HEK293 (cell line): ENCODE data around the gene CNTN4.

Experiments used
- CTCF ChIA-PET: fragments of 350-600 bp; formaldehyde crosslinking; extraction: SDS; loops from one replicate; lab custom pipeline; 2021; ENCODE audit warnings: antibody characterized with exemption; lab: Yijun Ruan, JAX
- POLR2A ChIA-PET: fragments of 300-600 bp; formaldehyde crosslinking; extraction: SDS; loops from one replicate; lab custom pipeline; 2020; ENCODE audit warnings: antibody characterized with exemption, inconsistent platforms; lab: Yijun Ruan, JAX
- H3K27ac ChIP-seq: fragments of 200-500 bp; sonication (Bioruptor generic); 2 replicates; pipeline ENCODE4 v1.5.1; 2014; ENCODE audit warnings: low read depth, low read length, control low read depth, inconsistent platforms; ENCODE audit errors: extremely low read depth
- H3K36me3 ChIP-seq, 2 experiments: fragments of 200-500 bp in 1 of 2; sonication (Bioruptor generic) in 1 of 2; 1 replicate in 1 of 2; 2 replicates in 1 of 2; pipeline ENCODE4 v1.5.1; 2014 to 2017; ENCODE audit warnings: inconsistent platforms in 2 of 2, low read length in 2 of 2; ENCODE audit not compliant: control insufficient read depth in 2 of 2, insufficient read depth in 1 of 2
- H3K4me1 ChIP-seq: fragments of 200-500 bp; sonication (Bioruptor generic); 2 replicates; pipeline ENCODE4 v1.5.1; 2014; ENCODE audit warnings: mild to moderate bottlenecking, low read length, inconsistent platforms; ENCODE audit not compliant: control insufficient read depth, insufficient read depth
- H3K4me3 ChIP-seq: 2 replicates; pipeline ENCODE4 v1.5.1; 2011; ENCODE audit warnings: low read depth, mild to moderate bottlenecking, control low read depth, low read length, moderate library complexity
- H3K9me3 ChIP-seq: fragments of 200-500 bp; sonication (Bioruptor generic); 2 replicates; pipeline ENCODE4 v1.5.1; 2014; ENCODE audit warnings: low read depth, low read length, inconsistent platforms; ENCODE audit not compliant: control insufficient read depth, insufficient read depth
- GLI2 ChIP-seq: fragments of 450-650 bp; formaldehyde crosslinking; IDR thresholded peaks from 2 replicates; pipeline ENCODE4; 2017; ENCODE audit warnings: missing biosample characterization, missing genetic modification characterization, low read depth, borderline replicate concordance
- MEIS1 ChIP-seq: sonication (generic); formaldehyde crosslinking; IDR thresholded peaks from 2 replicates; pipeline ENCODE4 v1.8.1; 2022; ENCODE audit warnings: missing genetic modification reagents, mild to moderate bottlenecking, borderline replicate concordance
- RBAK ChIP-seq: fragments of 450-650 bp; formaldehyde crosslinking; IDR thresholded peaks from 2 replicates; pipeline ENCODE4 v1.5.1; 2016; ENCODE audit warnings: missing biosample characterization, missing genetic modification characterization
- YY2 ChIP-seq: fragments of 450-650 bp; formaldehyde crosslinking; IDR thresholded peaks from 2 replicates; pipeline ENCODE4 v1.5.1; 2016; ENCODE audit warnings: missing biosample characterization, missing genetic modification characterization
- ZBTB1 ChIP-seq: fragments of 450-650 bp; formaldehyde crosslinking; IDR thresholded peaks from 2 replicates; pipeline ENCODE4 v1.5.1; 2016; ENCODE audit warnings: missing biosample characterization, missing genetic modification characterization
- ZBTB21 ChIP-seq: fragments of 450-650 bp; formaldehyde crosslinking; IDR thresholded peaks from 2 replicates; pipeline ENCODE4 v1.5.1; 2017; ENCODE audit warnings: missing biosample characterization, missing genetic modification characterization
- ZNF211 ChIP-seq: fragments of 450-650 bp; formaldehyde crosslinking; IDR thresholded peaks from 2 replicates; pipeline ENCODE4 v1.5.1; 2016; ENCODE audit warnings: low read depth, missing biosample characterization, missing genetic modification characterization
- ZNF214 ChIP-seq: fragments of 450-650 bp; formaldehyde crosslinking; IDR thresholded peaks from 2 replicates; pipeline ENCODE4 v1.5.1; 2017; ENCODE audit warnings: missing biosample characterization, mild to moderate bottlenecking, missing genetic modification characterization, borderline replicate concordance
- ZNF23 ChIP-seq: fragments of 450-650 bp; formaldehyde crosslinking; IDR thresholded peaks from 2 replicates; pipeline ENCODE4 v1.5.1; 2016; ENCODE audit warnings: missing biosample characterization, missing genetic modification characterization, borderline replicate concordance
- ZNF274 ChIP-seq, 2 experiments: fragments of 200-500 bp in 1 of 2; fragments of 450-650 bp in 1 of 2; sonication (Bioruptor generic) in 1 of 2; formaldehyde crosslinking in 1 of 2; IDR thresholded peaks; 2 replicates each; pipeline versions ENCODE4 v1.5.1 to v1.6.1; 2014 to 2016; ENCODE audit warnings: borderline replicate concordance in 1 of 2, inconsistent platforms in 1 of 2, low read length in 1 of 2, missing biosample characterization in 1 of 2, missing genetic modification characterization in 1 of 2
- ZNF341 ChIP-seq: fragments of 450-650 bp; formaldehyde crosslinking; IDR thresholded peaks from 2 replicates; pipeline ENCODE4; 2016; ENCODE audit warnings: low read depth, missing biosample characterization, missing genetic modification characterization
- ZNF426 ChIP-seq: fragments of 450-650 bp; formaldehyde crosslinking; IDR thresholded peaks from 2 replicates; pipeline ENCODE4 v1.5.1; 2017; ENCODE audit warnings: missing biosample characterization, missing genetic modification characterization, mild to moderate bottlenecking, inconsistent platforms, moderate library complexity
- ZNF521 ChIP-seq: fragments of 450-650 bp; formaldehyde crosslinking; IDR thresholded peaks from 2 replicates; pipeline ENCODE4 v1.5.1; 2017; ENCODE audit warnings: missing biosample characterization, mild to moderate bottlenecking, missing genetic modification characterization
- ZNF629 ChIP-seq: fragments of 450-650 bp; formaldehyde crosslinking; IDR thresholded peaks from 2 replicates; pipeline ENCODE4 v1.5.1; 2017; ENCODE audit warnings: missing biosample characterization, missing genetic modification characterization
- ZNF654 ChIP-seq: fragments of 450-650 bp; formaldehyde crosslinking; IDR thresholded peaks from 2 replicates; pipeline ENCODE4 v1.5.1; 2016; ENCODE audit warnings: low read depth, missing biosample characterization, missing genetic modification characterization
- ZSCAN16 ChIP-seq: fragments of 450-650 bp; formaldehyde crosslinking; IDR thresholded peaks from 2 replicates; pipeline ENCODE4 v1.5.1; 2016; ENCODE audit warnings: missing biosample characterization, missing genetic modification characterization
- ZSCAN30 ChIP-seq: fragments of 450-650 bp; IDR thresholded peaks from 2 replicates; pipeline ENCODE4 v1.5.1; 2018; ENCODE audit warnings: missing biosample characterization, mild to moderate bottlenecking, missing genetic modification characterization, moderate library complexity
- TF ChIP-seq, protein P1 (sequence below): fragments of 450-650 bp; formaldehyde crosslinking; IDR thresholded peaks from 2 replicates; pipeline ENCODE4 v1.5.1; 2016; ENCODE audit warnings: missing biosample characterization, missing genetic modification characterization
- TF ChIP-seq, protein P2 (sequence below): fragments of 450-650 bp; IDR thresholded peaks from 2 replicates; pipeline ENCODE4 v1.5.1; 2018; ENCODE audit warnings: missing biosample characterization, mild to moderate bottlenecking, missing genetic modification characterization
- TF ChIP-seq, protein P3 (sequence below): fragments of 450-650 bp; formaldehyde crosslinking; IDR thresholded peaks from 2 replicates; pipeline ENCODE4 v1.5.1; 2016; ENCODE audit warnings: missing biosample characterization, missing genetic modification characterization, low read depth
- TF ChIP-seq, protein P4 (sequence below): fragments of 450-650 bp; formaldehyde crosslinking; IDR thresholded peaks from 2 replicates; pipeline ENCODE4 v1.5.1; 2016; ENCODE audit warnings: missing biosample characterization, missing genetic modification characterization
- TF ChIP-seq, protein P5 (sequence below): fragments of 450-650 bp; formaldehyde crosslinking; IDR thresholded peaks from 2 replicates; pipeline ENCODE4 v1.5.1; 2016; ENCODE audit warnings: missing biosample characterization, missing genetic modification characterization

Gene CNTN4

DNA sequence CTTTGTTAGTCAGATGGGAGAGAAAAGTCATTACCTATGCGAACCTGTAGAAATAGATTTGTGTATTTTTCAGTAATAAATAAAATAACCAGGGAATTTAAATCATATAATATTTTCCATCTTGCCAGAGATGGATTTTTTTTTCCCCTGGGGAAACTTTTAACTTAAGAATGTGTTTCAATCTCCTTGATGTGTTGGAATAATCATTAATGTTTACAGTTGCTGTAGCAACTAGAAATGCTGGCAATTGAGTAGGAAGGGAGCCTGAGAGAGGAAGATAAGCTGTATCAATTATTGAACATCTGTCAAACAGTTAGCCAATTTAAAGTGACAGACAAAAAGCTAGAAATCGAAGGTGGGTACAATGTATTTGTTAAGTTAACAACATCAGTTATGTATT lies 752.0 kb downstream of the CNTN4 start:
- H3K4me3 ChIP-seq, result no peak overlapping the region
- H3K27ac ChIP-seq, result no peak overlapping the region
- ChIA-PET CTCF (interaction anchor here (0.7 kb wide), 1 partner anchor 11 kb away, joined by 3 read pairs; no protein-coding TSS in a partner anchor), POLR2A (no interaction called here)
- no peak for TF ChIP-seq ZNF341 (tag by site-specific recombination)
- no peak for TF ChIP-seq ZBTB21 (tag by site-specific recombination)
- no peak for TF ChIP-seq ZNF426 (tag by site-specific recombination)
- no peak for TF ChIP-seq RBAK (tag by site-specific recombination)
- TF ChIP-seq, protein P1, sequence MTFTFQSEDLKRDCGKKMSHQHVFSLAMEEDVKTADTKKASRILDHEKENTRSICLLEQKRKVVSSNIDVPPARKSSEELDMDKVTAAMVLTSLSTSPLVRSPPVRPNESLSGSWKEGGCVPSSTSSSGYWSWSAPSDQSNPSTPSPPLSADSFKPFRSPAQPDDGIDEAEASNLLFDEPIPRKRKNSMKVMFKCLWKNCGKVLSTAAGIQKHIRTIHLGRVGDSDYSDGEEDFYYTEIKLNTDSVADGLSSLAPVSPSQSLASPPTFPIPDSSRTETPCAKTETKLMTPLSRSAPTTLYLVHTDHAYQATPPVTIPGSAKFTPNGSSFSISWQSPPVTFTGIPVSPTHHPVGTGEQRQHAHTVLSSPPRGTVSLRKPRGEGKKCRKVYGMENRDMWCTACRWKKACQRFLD, result no peak
- TF ChIP-seq, protein P2, sequence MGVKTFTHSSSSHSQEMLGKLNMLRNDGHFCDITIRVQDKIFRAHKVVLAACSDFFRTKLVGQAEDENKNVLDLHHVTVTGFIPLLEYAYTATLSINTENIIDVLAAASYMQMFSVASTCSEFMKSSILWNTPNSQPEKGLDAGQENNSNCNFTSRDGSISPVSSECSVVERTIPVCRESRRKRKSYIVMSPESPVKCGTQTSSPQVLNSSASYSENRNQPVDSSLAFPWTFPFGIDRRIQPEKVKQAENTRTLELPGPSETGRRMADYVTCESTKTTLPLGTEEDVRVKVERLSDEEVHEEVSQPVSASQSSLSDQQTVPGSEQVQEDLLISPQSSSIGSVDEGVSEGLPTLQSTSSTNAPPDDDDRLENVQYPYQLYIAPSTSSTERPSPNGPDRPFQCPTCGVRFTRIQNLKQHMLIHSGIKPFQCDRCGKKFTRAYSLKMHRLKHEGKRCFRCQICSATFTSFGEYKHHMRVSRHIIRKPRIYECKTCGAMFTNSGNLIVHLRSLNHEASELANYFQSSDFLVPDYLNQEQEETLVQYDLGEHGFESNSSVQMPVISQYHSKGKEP (tag by site-specific recombination), result no peak
- H3K4me1 ChIP-seq, result no peaks in the 10 kb centered on the region
- H3K36me3 ChIP-seq, result no peaks in the 10 kb centered on the region
- no peaks in the 10 kb centered on the region for H3K9me3 ChIP-seq

DNA sequence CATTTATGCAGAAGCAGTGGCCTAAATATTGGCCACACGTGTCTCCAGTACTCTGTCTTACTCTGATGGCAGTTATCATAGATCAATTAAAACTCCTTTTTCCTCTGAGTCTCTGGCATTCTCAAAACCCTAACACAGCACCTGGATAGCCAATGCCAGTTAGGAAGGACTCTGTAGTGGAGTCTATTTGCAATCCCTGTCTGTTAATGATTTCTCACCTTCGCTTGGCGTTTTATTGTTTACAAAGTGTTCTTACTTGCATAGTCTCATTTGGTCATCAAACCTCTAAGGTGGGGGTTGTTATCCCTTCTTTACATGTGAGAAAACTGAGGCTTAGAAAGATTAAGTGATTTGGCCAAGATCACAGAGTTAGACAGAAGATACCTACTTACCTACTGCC lies 752.7 kb downstream of the CNTN4 start:
- CTCF ChIA-PET, result no interaction called here
- no peaks in the 10 kb centered on the region for H3K4me1 ChIP-seq
- POLR2A ChIA-PET, result no interaction called here
- H3K27ac ChIP-seq, result no peak overlapping the region
- TF ChIP-seq MEIS1 (no peak), ZNF23 (tag by site-specific recombination) (no peak), ZNF341 (tag by site-specific recombination) (no peak), ZSCAN16 (tag by site-specific recombination) (no peak), ZNF211 (tag by site-specific recombination) (no peak), ZNF521 (no peak), GLI2 (no peak), ZBTB1 (tag by site-specific recombination) (no peak), ZSCAN30 (tag by site-specific recombination) (no peak), ZNF654 (tag by site-specific recombination) (no peak), YY2 (no peak), ZNF629 (tag by site-specific recombination) (no peak), ZNF274 (IDR thresholded peaks at IDR 0.05; ENCODE audit: low read length) (no peak), ZNF274 (tag by site-specific recombination; IDR thresholded peaks at IDR 0.05; ENCODE audit: borderline replicate concordance) (no peak), ZNF214 (no peak)
- TF ChIP-seq, protein P3, sequence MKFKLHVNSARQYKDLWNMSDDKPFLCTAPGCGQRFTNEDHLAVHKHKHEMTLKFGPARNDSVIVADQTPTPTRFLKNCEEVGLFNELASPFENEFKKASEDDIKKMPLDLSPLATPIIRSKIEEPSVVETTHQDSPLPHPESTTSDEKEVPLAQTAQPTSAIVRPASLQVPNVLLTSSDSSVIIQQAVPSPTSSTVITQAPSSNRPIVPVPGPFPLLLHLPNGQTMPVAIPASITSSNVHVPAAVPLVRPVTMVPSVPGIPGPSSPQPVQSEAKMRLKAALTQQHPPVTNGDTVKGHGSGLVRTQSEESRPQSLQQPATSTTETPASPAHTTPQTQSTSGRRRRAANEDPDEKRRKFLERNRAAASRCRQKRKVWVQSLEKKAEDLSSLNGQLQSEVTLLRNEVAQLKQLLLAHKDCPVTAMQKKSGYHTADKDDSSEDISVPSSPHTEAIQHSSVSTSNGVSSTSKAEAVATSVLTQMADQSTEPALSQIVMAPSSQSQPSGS (tag by site-specific recombination), result no peak
- TF ChIP-seq, protein P4, sequence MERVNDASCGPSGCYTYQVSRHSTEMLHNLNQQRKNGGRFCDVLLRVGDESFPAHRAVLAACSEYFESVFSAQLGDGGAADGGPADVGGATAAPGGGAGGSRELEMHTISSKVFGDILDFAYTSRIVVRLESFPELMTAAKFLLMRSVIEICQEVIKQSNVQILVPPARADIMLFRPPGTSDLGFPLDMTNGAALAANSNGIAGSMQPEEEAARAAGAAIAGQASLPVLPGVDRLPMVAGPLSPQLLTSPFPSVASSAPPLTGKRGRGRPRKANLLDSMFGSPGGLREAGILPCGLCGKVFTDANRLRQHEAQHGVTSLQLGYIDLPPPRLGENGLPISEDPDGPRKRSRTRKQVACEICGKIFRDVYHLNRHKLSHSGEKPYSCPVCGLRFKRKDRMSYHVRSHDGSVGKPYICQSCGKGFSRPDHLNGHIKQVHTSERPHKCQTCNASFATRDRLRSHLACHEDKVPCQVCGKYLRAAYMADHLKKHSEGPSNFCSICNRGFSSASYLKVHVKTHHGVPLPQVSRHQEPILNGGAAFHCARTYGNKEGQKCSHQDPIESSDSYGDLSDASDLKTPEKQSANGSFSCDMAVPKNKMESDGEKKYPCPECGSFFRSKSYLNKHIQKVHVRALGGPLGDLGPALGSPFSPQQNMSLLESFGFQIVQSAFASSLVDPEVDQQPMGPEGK (tag by site-specific recombination), result no peak
- TF ChIP-seq, protein P5, sequence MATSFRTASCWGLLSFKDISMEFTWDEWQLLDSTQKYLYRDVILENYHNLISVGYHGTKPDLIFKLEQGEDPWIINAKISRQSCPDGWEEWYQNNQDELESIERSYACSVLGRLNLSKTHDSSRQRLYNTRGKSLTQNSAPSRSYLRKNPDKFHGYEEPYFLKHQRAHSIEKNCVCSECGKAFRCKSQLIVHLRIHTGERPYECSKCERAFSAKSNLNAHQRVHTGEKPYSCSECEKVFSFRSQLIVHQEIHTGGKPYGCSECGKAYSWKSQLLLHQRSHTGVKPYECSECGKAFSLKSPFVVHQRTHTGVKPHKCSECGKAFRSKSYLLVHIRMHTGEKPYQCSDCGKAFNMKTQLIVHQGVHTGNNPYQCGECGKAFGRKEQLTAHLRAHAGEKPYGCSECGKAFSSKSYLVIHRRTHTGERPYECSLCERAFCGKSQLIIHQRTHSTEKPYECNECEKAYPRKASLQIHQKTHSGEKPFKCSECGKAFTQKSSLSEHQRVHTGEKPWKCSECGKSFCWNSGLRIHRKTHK, result no peak
- H3K9me3 ChIP-seq, result no peaks in the 10 kb centered on the region
- H3K4me3 ChIP-seq, result no peak overlapping the region
- H3K36me3 ChIP-seq, result no peaks in the 10 kb centered on the region
